Measurements from ENCODE around the gene VHLL. TPM values are rescaled to one million over a fixed set of nuclear protein-coding genes. Genes with fewer than 3 reads are reported as not detected.

The VHLL gene
- total RNA-seq, 1 experiment from 2014 or later = not detected

- Histone ChIP-seq H3K36me3 (ENCODE audit: control insufficient read depth, insufficient read depth, low read length) (peaks cover 6% of the 10 kb centered on the region), H3K9me3 (no peaks in the 10 kb centered on the region), H3K4me3 (ENCODE audit: low read depth, low read length) (no peak overlapping the region), H3K27me3 (replicated peaks; ENCODE audit: control insufficient read depth, insufficient read depth, low read length) (no peaks in the 10 kb centered on the region), H3K4me1 (no peaks in the 10 kb centered on the region)
- no peaks in the 10 kb centered on the region for H3K9me3 Mint-ChIP-seq (ENCODE audit: unreplicated experiment)
- H3K27me3 Mint-ChIP-seq (ENCODE audit: insufficient read depth, unreplicated experiment) = no peaks in the 10 kb centered on the region
- no peak overlapping the region for H3K27ac Mint-ChIP-seq (ENCODE audit: unreplicated experiment)
- intact Hi-C loops (cut with micrococcal nuclease; ENCODE audit: unreplicated experiment) = no loop called here
- TF ChIP-seq, protein P1, sequence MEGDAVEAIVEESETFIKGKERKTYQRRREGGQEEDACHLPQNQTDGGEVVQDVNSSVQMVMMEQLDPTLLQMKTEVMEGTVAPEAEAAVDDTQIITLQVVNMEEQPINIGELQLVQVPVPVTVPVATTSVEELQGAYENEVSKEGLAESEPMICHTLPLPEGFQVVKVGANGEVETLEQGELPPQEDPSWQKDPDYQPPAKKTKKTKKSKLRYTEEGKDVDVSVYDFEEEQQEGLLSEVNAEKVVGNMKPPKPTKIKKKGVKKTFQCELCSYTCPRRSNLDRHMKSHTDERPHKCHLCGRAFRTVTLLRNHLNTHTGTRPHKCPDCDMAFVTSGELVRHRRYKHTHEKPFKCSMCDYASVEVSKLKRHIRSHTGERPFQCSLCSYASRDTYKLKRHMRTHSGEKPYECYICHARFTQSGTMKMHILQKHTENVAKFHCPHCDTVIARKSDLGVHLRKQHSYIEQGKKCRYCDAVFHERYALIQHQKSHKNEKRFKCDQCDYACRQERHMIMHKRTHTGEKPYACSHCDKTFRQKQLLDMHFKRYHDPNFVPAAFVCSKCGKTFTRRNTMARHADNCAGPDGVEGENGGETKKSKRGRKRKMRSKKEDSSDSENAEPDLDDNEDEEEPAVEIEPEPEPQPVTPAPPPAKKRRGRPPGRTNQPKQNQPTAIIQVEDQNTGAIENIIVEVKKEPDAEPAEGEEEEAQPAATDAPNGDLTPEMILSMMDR (IDR thresholded peaks at IDR 0.05; ENCODE audit: insufficient read depth in 1 of 2, low read depth in 1 of 2, low read length in 1 of 2, severe bottlenecking in 1 of 2, unreplicated experiment in 1 of 2) = no peak
- H3K36me3 Mint-ChIP-seq (ENCODE audit: insufficient read depth, unreplicated experiment) = peaks cover 80% of the 10 kb centered on the region
- peaks cover 4% of the 10 kb centered on the region for H3K4me1 Mint-ChIP-seq (ENCODE audit: low read depth, unreplicated experiment)
- H3K4me3 Mint-ChIP-seq (ENCODE audit: unreplicated experiment) = no peak overlapping the region
- ChIA-PET CTCF (no interaction called here), POLR2A (no interaction called here)
- no peak for DNase-seq
- no TSS peak for BruUV-seq (replicated peaks)
Observed at GRCh38 chr1:156251527-156251926, 47.6 kb downstream of the VHLL start.

GRCh38 chr1:156249593-156249992 is 49.5 kb downstream of the VHLL start:
- no peak overlapping the region for H3K4me3 Mint-ChIP-seq (ENCODE audit: unreplicated experiment)
- H3K27me3 ChIP-seq (replicated peaks; ENCODE audit: control insufficient read depth, insufficient read depth, low read length) = no peaks in the 10 kb centered on the region
- CTCF ChIA-PET = interaction anchor here (0.6 kb wide), 1 partner anchor 24 kb away, joined by 7 read pairs; no protein-coding TSS in a partner anchor
- H3K36me3 ChIP-seq (ENCODE audit: control insufficient read depth, insufficient read depth, low read length) = peaks cover 6% of the 10 kb centered on the region; the same call in 1 of the 2 replicates
- POLR2A ChIA-PET = no interaction called here
- H3K36me3 Mint-ChIP-seq (ENCODE audit: insufficient read depth, unreplicated experiment) = peaks cover 87% of the 10 kb centered on the region
- no peak overlapping the region for H3K4me3 ChIP-seq (ENCODE audit: low read depth, low read length)
- no peaks in the 10 kb centered on the region for H3K9me3 ChIP-seq
- DNase-seq = no peak
- no peaks in the 10 kb centered on the region for H3K27me3 Mint-ChIP-seq (ENCODE audit: insufficient read depth, unreplicated experiment)
- H3K4me1 ChIP-seq = no peaks in the 10 kb centered on the region
- H3K4me1 Mint-ChIP-seq (ENCODE audit: low read depth, unreplicated experiment) = peaks cover 4% of the 10 kb centered on the region
- H3K27ac Mint-ChIP-seq (ENCODE audit: unreplicated experiment) = no peak overlapping the region
- H3K9me3 Mint-ChIP-seq (ENCODE audit: unreplicated experiment) = no peaks in the 10 kb centered on the region
- TF ChIP-seq, protein P1 (IDR thresholded peaks at IDR 0.05; ENCODE audit: insufficient read depth in 1 of 2, low read depth in 1 of 2, low read length in 1 of 2, severe bottlenecking in 1 of 2, unreplicated experiment in 1 of 2) = no peak
- TSS peak; percentile 43 for BruUV-seq (replicated peaks)
- intact Hi-C loops (cut with micrococcal nuclease; ENCODE audit: unreplicated experiment) = no loop called here

Other genes starting within 250 kb of the VHLL start
- gene UBQLN4, start 245.5 kb downstream of the VHLL start, total RNA-seq (2022) = 60.9 and 65.5 TPM in 2 replicates
- 49.4 and 49.5 TPM in 2 replicates for gene LAMTOR2, start 244.5 kb downstream of the VHLL start, total RNA-seq (2022)
- gene RAB25, start 238.1 kb downstream of the VHLL start, total RNA-seq (2022) = 138 and 141 TPM in 2 replicates
- 8.9 and 12.2 TPM in 2 replicates for gene MEX3A, start 216.8 kb downstream of the VHLL start, total RNA-seq (2022)
- 112 and 113 TPM in 2 replicates for gene LMNA, start 184.6 kb downstream of the VHLL start, total RNA-seq (2022)
- 0.52 and 1.3 TPM in 2 replicates for gene SEMA4A, start 145.7 kb downstream of the VHLL start, total RNA-seq (2022)
- gene SLC25A44, start 105.2 kb downstream of the VHLL start, total RNA-seq (2022) = 29.3 and 31.1 TPM in 2 replicates
- 90.2 and 95.7 TPM in 2 replicates for gene PMF1, start 86.3 kb downstream of the VHLL start, total RNA-seq (2022)
- gene BGLAP, start 57.1 kb downstream of the VHLL start, total RNA-seq (2022) = 1.3 and 2.0 TPM in 2 replicates
- 4.1 and 4.6 TPM in 2 replicates for gene PAQR6, start 51.3 kb downstream of the VHLL start, total RNA-seq (2022)
- 146 and 155 TPM in 2 replicates for gene SMG5, start 16.5 kb downstream of the VHLL start, total RNA-seq (2022)
- 9.5 and 10.7 TPM in 2 replicates for gene TMEM79, start 15.0 kb downstream of the VHLL start, total RNA-seq (2022)
- gene GLMP, start 3.6 kb downstream of the VHLL start, total RNA-seq (2022) = 63.9 and 74.4 TPM in 2 replicates
- 340 and 380 TPM in 2 replicates for gene CCT3, start 39.0 kb upstream of the VHLL start, total RNA-seq (2022)
- gene TSACC, start 39.2 kb upstream of the VHLL start, total RNA-seq (2022) = 2.8 and 3.9 TPM in 2 replicates
- 4.6 and 6.5 TPM in 2 replicates for gene RHBG, start 69.9 kb upstream of the VHLL start, total RNA-seq (2022)
- 18.6 and 21.4 TPM in 2 replicates for gene MEF2D, start 201.5 kb upstream of the VHLL start, total RNA-seq (2022)

Data from Caco-2 (cell line).